A204.1 (cell line): ENCODE results near the gene CTDP1.
"Not testable (repeated sequence)": the region's sequence is repeated elsewhere in the genome, so short reads cannot be mapped to it uniquely, and the experiment has no call there.

Experiments
- FAIRE-seq: peaks from 2 replicates; lab custom pipeline; 2012; peaks lifted over from hg19 to GRCh38; lab: Jason Lieb, UNC

CTDP1 gene

DNA sequence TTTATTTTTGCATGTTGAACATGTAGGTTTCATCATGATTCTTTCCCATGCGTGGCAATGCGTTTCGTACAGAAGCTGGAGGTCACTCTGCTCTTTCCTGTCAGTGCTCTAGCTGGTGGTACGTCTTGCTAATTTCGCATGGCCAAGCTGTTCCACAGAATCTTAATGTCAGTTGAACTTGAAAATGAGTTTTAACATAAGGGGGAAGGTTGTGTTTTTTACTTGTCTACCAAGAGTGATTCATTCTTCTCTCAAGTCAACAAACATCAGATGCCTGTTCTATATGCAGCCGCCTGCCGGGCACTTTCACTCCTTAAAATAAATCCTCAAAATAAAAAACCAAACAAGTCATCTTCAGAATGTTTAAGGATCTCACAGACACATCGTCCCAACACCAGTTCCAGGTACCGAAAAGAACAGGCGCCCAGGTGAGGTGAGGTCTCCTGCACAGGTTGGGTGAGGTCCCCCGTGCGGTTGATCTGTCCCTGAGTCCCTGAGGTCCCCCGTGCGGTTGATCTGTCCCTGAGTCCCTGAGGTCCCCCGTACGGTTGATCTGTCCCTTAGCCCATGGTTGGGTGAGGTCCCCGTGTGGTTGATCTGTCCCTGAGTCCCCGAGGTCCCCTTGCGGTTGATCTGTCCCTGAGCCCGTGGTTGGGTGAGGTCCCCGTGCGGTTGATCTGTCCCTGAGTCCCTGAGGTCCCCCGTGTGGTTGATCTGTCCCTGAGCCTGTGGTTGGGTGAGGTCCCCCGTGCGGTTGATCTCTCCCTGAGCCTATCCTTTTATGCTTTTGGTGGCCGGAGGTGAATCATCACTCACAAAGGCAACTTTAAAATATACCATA, 61.1 kb downstream of the CTDP1 start:
- FAIRE-seq: no peak

DNA sequence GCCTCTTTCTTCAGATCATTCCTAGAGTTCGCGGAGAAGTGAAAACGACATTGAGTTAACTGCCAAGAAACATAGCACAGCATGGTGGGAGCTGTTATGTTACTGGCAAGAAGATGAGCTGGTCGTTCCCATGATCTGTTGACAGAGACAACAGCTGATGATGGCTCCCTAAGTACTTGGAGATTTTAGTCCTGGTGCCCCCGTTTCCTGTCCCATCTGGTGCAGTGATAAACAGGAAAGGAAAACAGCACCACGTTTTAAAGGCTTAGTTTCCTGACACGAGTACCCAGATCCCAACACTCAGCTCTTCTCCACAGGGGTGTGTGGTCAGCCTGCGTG, 61.7 kb downstream of the CTDP1 start:
- FAIRE-seq: no peak

DNA sequence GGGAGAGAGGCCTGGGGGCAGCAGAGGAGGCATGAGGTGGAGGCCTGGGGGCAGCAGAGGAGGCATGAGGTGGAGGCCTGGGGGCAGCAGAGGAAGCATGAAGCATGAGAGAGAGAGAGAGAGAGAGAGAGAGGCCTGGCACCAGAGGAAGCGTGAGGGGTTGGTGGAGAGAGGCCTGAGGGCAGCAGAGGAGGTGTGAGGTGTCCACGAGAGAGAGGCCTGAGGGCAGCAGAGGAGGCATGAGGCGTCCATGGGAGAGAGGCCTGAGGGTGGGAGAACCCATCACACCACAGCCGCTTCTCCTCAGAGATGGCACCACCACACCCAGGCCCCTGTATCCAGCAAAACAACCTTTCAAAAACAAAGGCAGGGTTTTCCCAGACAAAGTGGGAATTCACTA, 62.5 kb downstream of the CTDP1 start:
- FAIRE-seq: no peak

DNA sequence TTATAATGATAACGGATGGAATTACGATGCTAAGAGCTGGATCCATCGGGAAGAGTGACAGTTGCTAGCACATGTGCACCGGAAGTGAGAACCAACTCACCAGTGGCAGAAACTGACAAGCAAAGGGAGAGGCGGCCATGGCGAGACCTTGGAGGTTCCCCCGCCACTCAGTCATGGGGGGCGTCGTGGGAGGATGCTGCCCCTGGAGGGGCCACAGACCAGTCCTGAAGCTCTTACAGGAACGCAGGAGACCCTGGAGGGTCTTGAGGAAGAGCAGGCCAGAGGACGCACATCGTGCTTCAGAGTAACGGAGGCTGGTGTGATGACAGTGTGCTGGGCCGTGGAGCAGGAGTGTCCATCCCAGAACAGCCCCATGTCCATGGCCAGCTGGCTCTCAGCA, 65.0 kb downstream of the CTDP1 start:
- FAIRE-seq: no peak

DNA sequence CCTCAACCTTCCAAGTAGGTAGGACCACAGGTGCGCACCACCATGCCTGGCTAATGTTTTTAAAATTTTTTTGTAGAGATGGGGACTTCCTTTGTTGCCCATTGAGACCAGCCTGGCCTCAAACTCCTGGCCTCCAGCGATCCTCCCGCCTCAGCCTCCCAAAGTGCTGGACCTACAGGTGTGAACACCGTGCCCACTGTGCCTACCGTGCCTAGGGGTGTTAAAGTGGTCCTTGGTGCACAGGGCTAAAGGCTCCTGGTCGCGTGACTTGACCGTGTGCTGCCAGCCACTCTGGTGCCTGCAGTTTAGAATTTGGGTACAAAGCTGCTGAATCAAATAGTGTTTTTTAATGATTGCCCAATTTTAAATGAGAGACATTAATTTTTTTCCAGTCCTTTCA, 67.1 kb downstream of the CTDP1 start:
- FAIRE-seq: no peak

DNA sequence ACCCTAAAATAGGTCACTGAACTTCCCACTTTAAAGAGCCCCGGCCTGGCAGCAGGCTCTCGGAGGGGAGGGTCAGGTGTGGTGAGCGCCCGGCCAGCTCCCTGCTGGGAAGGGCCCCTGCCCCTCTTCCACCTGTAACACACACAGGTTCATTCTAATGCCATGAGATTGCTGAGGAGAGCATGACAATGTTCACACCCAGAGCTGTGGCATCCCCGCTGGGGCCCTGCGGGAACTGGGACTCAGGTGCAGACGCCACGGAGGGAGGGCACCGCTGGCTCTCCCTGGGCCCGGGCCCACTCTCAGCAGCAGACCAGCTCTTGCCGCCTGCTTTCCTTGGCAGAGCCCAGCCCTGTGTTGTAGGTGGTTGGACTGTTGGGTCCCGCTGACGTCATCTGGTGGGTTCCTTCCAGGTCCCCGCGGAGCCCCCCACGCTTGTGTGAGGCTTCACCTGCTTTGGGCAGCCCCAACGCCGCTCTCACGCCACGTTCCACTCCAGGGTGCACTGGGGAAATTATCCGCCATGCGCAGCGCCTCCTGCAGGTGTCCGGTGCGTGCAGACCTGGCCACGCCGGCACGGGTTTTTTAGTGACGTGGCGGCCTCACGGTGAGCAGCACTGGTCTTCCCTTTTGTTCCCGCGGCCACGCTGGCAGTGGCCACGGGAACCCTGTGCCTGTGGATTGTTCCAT, 67.7 kb downstream of the CTDP1 start:
- FAIRE-seq: no peak

DNA sequence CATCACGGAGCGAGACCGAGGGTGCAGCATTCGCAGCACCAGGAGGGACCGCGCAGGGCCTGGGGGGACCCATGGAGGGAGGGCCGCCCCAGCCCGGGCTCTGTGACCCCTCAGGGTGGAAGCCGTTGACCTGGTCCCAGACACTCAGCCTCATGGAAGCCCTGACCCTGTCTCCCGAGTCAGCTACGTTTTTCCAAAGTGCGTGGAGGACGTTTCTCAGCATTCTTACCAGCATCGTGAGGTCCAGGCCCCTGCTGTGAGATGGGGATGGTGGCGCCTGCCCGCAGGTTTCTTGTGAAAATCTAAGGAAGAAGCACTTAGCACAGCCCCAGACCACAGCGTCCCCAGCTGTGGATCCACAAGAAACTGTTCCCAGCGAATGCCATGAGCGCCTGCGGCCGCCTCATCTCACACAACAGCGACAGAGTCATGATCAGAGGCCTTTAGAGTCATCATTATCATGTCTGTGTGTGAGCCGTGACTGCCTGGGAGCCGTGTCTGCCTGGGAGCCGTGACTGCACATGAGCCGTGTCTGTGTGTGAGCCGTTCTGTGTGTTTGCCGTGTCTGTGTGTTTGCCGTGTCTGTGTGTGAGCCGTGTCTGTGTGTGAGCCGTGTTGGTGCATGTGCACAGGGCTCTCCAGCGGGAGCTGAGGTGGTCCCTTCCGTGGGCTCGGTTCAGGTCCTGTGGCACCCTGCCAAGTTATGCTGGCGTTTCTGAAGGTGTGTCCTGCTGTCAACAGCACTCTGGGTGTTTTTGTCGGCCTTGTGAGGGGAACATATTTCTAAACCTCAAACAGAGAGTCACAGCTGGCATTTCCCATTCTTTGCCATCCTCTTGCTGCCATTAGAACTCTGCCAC, 68.9 kb downstream of the CTDP1 start:
- no peak for FAIRE-seq

DNA sequence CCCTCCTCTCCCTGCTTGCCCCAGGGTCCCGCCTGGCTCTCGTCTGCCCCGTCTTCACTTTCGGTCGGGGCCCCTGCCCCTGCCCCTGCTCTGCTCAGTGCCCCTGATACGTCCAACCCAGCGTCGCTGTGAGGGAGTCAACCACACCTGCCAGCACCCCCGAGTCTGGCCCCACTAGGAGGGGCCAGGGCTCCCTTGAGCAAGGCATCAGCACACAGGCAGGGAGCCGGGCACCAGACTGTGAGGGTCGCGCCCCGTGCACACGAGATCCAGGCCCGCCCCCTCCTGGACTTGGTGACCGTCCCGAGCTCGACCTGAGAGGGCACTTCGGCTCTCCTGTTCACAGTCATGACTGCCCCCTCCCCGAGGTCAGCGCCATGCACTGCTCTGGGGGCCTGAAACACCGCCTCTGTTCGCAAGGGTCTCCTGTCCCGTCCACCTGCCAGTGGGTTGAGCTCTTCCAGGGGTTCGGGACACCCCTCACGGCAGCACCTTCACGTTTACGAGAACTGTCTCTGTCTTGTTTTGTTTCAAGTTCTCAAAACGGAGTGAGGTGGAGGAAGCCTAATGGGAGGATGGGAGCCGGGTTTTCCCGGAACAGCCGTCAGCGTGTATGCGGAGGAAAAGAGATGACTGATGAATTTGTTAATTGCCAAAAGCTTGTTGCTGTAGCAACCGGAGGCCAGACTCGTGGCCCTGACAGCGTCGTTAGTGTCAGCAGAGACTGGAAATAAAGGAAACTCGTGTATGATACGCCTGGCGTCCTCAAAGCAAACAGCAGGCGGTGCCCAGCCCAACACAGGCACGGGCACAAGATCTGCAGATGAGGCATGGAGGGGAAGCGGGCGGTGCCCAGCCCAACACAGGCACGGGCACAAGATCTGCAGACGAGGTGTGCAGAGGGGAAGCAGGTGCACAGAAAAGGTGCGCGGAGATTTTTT, 69.9 kb downstream of the CTDP1 start:
- FAIRE-seq: no peak

DNA sequence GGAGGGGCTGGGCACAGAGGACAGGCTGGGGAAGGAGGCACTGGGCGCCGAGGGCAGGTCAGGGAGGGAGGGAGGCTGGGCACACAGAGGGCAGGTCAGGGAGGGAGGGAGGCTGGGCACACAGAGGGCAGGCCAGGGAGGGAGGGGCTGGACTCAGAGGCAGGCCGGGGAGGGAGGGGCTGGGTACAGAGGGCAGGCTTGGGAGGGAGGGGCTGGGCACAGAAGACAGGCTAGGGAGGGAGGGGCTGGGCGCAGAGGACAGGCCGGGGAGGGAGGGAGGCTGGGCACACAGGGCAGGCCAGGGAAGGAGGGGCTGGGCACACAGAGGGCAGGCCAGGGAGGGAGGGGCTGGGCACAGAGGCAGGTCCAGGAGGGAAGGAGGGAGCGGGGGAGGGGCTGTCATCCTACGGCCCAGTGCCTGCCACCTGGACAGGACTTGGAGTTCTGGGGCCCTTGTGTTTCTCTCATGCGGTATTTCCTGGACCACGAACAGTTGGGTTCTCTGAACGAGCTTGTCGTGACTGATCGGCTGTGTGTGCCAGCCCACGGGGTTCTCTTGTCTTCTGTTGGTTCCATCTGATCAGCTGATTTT, 71.5 kb downstream of the CTDP1 start:
- FAIRE-seq: no peak

DNA sequence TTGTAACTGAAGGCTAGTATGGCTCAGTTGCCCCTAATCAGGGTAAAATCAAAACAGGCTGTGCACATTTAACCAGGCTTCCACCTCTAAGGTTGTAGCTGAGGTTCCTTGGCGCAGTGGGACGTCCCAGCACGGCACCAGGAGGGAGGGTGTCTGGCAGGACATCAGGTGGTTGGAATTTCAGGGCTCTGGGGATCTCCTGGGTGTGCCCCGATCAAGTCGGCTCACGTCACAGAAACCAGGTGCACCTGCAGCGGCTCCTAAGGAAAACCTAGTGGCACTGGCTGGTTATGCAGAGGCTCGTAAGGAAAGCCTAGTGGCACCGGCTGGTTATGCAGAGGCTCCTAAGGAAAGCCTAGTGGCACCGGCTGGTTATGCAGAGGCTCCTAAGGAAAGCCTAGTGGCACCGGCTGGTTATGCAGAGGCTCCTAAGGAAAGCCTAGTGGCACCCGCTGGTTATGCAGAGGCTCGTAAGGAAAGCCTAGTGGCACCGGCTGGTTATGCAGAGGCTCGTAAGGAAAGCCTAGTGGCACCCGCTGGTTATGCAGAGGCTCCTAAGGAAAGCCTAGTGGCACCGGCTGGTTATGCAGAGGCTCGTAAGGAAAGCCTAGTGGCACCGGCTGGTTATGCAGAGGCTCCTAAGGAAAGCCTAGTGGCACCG, 72.4 kb downstream of the CTDP1 start:
- not testable (repeated sequence) for FAIRE-seq

DNA sequence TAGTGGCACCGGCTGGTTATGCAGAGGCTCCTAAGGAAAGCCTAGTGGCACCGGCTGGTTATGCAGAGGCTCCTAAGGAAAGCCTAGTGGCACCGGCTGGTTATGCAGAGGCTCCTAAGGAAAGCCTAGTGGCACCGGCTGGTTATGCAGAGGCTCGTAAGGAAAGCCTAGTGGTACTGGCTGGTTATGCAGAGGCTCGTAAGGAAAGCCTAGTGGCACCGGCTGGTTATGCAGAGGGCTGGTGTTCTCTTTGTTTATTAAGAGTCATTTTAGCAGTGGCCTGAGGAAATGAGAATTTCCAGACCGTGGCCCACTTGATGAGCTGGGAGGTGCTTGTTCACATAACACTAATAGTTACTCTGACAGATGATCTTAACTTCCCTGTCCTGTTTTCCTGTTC, 73.3 kb downstream of the CTDP1 start:
- FAIRE-seq: not testable (repeated sequence)

DNA sequence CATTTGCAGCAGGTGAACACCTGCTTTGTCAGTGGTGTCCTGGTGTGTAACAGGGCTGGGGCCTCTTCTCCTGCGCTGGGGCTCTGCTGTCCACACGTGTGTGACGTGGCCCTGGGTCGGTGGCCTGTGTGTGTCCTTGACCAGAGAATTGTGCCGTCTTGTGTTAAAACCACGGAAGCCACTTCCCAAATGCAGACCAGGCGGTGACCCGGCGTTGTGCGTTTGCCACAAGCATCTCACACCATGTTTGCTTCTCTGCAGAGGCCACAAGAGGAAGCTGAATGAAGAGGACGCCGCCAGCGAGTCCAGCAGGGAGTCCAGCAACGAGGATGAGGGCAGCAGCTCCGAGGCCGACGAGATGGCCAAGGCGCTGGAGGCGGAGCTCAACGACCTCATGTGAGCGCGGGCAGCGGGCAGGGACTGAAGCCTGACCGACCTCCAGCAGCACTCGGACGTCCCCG, 73.8 kb downstream of the CTDP1 start:
- no peak for FAIRE-seq

DNA sequence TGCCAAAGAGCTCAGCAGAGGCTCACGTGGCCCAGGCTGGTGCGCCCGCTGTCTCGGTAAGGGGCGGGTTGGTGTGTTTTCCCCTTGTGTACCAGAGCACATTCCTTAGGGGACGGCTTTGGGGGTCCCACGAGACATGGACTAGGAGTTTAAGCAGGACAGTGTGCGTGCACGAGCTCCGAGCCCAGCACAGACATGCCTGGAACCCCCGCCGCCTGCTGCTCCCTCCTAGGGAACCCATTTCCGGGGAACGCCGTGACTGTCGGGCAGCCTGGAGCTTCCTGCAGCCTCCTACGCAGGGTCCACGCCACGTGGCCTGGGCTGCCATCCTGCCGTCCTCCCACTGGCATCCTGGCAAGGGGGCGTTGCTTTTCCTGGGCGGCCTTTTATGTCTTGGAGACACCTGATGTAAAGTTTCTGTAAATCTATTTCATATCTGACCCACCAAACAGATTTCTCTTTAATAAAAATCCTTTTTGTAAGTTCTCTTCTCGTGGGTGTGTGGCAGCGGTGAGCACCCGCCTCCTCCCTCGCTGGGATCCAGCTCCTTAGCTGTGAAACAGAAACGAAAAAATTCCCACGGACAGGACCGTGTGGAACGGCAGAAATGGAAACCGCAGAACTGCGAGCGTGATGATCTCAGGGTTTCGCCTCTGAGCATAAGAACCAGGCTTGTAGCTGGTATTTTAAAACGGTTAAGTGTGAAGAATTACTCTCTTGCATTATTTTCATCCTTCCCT, 74.6 kb downstream of the CTDP1 start:
- no peak for FAIRE-seq

DNA sequence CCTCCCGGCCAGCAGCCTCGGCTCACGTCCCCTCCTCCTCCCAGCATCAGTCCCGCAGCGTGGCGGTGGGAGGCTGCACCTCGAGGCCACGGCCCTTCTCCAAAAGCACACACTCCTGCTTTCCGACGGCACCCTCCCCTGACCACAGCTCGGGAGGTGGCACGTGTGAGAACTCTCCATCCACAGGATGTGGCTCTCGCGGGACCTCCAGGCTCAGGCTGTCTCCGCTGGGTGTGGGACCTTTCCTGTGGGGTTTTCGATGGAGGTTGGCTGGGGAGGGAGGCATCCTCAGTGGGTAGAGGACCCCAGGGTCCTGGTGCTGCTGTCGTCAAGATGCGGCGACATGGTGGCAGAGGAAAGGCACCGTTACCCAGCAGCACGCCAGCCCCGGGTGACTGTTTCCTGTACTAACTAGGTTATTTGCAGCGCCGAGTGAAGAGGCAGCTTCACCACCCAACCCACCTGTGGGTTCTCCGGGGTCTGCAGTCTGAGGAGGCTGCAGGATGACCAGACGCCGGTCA, 75.3 kb downstream of the CTDP1 start:
- no peak for FAIRE-seq

DNA sequence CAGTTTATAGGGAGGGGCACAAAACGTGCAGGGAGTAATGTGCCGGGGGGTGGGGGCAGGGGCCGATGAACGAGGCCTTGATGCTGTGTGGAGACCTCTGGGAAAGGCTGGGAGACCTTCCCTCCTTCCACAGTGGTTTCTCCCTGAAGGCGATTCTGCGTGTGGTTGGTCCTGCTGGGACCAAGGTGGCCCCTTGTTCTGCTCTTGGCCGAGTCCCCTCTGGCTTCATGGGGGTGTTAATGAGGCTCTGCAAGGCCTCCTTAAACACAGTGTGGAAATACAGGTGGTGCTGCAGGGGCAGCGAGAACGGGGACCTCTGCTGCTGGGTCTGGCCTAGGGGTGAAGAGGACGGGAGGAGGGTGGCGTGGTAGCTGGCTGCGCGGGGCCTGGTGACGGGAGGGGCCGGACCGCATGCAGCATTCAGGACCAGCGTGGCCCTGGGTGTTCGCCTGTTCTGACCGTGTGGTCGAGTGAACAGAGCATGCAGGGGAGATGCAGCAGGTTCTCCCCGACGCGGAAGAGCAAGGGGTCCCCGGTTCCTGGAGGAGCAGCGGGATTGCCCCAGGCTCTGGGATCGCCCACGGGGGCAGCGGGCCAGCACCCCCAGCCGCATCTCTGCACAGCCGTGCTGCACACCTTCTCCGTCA, 76.0 kb downstream of the CTDP1 start:
- no peak for FAIRE-seq

DNA sequence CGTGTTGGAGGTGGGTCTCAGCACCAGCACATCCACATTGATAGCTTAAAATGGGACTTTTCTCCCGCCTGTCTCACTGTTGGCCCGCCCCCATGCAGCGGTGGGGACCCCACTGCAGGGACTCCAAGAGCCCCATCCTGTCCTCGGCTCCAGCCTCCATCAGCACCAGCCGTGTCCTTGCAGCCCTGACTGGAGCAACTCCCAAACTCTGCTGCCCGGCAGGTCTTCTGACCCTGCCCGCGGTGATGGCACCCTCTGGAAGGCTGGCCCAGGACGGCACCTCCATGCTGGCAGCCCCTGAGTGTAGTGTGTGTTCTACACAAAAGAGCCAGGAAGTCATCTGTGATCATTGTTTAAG, 76.5 kb downstream of the CTDP1 start:
- no peak for FAIRE-seq

DNA sequence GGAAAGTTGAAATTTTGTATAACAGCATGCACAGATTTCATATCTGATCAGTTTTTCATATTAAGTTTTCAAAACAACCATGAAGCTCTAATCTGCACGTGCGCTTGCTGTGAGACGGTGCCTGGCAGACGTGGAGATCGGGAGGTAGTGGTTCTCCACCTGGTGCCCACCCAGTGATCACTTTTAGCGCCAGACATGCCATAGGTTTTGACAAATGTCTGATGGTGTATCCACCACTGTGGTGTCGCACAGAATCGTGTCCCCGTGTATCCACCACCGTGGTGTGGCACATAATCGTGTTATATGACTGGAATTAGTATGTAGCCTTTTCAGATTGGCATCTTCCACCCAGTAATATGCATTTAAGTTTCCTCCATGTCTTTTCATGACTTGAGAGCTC, 77.2 kb downstream of the CTDP1 start:
- no peak for FAIRE-seq

DNA sequence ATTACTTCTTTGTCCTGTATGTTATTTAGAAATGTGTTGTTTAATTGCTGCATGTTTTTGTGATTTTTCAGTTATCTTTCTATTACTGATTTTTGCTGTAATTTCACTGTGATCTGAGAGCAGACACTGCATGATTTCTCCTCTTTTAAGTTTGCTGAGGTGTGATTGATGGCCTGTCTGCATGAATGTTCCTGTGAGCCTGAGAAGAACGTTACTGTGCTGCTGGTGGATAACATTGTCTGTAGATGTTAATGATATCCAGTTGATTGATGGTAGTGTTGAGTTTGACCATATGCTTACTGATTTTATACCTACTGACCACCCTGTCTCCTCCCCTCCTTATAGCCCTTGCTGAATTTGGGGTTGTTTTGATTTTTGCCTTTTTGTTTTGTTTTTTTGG, 80.7 kb downstream of the CTDP1 start:
- no peak for FAIRE-seq

DNA sequence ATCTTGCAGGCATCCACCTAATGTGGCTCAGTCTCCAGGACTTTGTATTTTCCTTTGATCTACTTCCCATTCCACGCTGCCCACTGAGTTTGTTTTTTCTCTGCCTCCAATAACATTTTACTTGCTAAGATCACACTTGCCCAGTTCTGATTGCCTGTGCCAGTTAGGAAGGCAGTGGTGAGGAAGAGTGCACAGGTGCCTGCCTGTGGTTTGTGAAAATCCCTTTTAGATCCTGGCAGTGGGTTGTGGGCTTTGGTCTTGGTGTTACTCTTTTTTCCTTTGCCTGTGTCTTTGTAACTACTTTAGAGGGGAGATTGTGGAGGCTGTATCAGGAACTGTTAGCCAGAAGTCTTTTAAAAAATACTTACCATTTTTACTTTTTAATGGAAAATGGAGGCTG, 81.3 kb downstream of the CTDP1 start:
- FAIRE-seq: no peak

DNA sequence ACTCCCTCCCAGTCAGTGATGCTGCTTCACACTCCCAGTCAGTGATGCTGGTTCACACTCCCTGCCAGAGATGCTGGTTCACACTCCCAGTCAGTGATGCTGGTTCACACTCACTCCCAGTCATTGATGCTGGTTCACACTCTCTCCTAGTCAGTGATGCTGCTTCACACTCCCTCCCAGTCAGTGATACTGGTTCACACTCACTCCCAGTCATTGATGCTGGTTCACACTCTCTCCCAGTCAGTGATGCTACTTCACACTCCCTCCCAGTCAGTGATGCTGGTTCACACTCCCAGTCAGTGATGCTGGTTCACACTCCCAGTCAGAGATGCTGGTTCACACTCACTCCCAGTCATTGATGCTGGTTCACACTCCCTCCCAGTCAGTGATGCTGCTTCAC, 83.8 kb downstream of the CTDP1 start:
- FAIRE-seq: no peak
